Camera-type eye (tissue), 1 donor: Measurements from ENCODE around the gene FAM168A. TPM values are rescaled to one million over a fixed set of nuclear protein-coding genes. Genes with fewer than 3 reads are reported as not detected.

ENCODE experiments used
- total RNA-seq: library from RNA; depleted of rRNA; stranded (reverse); fragments of >200 nt; gene quantifications from one replicate; pipeline ENCODE4 v1.2.3, GENCODE V29; 2014

Gene FAM168A
- 70.3 TPM for total RNA-seq

GRCh38 chr11:73597956-73598718 lies at the start of gene FAM168A:
FAM168A (minus strand) TSS chr11:73598112; CDS start chr11:73468474, 129,638 bp downstream.

GRCh38 chr11:73645972-73646631 lies 48.2 kb upstream of the FAM168A start, which contains the start of gene PLEKHB1:
PLEKHB1 (plus strand) TSS chr11:73646581; CDS start chr11:73646609, 28 bp downstream.

GRCh38 chr11:73376160-73376802 lies 221.6 kb downstream of the FAM168A start, which contains the start of gene RELT:
RELT (plus strand) TSS chr11:73376399; CDS start chr11:73389137, 12,738 bp downstream.

Other genes starting within 250 kb of the FAM168A start
- 3.7 TPM for gene RELT, start 221.7 kb downstream of the FAM168A start, total RNA-seq
- gene PLEKHB1, start 48.5 kb upstream of the FAM168A start, total RNA-seq: 91.2 TPM
- 160 TPM for gene RAB6A, start 163.0 kb upstream of the FAM168A start, total RNA-seq
- 23.8 TPM for gene MRPL48, start 189.8 kb upstream of the FAM168A start, total RNA-seq